HG02885 (cell line): ENCODE results near the gene ARPC1B.
"Not testable (repeated sequence)": the region's sequence is repeated elsewhere in the genome, so short reads cannot be mapped to it uniquely, and the experiment has no call there.

Source experiments
- ATAC-seq: cut with Tn5 transposase; IDR thresholded peaks from one replicate; pipeline ENCODE4 v1.9.1; 2021; ENCODE audit warnings: mild to moderate bottlenecking; ENCODE audit not compliant: unreplicated experiment, poor library complexity

Gene ARPC1B

GRCh38 chr7:99366646-99367045, 7.9 kb upstream of the ARPC1B start:
- no peak for ATAC-seq

- no peak for ATAC-seq
Measured at GRCh38 chr7:99368750-99369389, 5.7 kb upstream of the ARPC1B start.

- no peak for ATAC-seq
Measured at GRCh38 chr7:99369767-99370391, 4.7 kb upstream of the ARPC1B start.

DNA sequence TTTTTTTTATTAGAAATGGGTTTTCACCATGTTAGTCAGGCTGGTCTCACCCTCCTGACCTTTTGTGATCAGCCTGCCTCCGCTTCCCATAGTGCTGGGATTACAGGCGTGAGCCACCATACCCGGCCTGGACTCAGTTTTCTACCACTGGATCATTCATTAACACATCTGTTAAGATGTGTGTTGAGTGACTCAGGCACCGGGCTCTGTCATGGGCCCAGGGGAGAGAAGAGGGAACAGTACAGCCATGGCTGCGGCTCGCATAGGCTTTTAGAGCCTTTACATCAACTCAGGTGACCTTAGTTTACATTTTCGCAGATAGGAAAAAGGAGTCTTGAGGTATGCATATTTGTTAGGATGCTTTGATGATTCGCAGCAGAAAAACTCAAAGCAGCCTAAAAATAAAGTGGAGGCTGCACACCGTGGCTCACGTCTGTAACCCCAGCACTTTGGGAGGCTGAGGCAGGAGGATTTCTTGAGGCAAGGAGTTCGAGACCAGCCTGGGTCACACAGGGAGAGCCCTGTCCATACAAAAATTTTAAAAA, 3.1 kb upstream of the ARPC1B start:
- no peak for ATAC-seq

DNA sequence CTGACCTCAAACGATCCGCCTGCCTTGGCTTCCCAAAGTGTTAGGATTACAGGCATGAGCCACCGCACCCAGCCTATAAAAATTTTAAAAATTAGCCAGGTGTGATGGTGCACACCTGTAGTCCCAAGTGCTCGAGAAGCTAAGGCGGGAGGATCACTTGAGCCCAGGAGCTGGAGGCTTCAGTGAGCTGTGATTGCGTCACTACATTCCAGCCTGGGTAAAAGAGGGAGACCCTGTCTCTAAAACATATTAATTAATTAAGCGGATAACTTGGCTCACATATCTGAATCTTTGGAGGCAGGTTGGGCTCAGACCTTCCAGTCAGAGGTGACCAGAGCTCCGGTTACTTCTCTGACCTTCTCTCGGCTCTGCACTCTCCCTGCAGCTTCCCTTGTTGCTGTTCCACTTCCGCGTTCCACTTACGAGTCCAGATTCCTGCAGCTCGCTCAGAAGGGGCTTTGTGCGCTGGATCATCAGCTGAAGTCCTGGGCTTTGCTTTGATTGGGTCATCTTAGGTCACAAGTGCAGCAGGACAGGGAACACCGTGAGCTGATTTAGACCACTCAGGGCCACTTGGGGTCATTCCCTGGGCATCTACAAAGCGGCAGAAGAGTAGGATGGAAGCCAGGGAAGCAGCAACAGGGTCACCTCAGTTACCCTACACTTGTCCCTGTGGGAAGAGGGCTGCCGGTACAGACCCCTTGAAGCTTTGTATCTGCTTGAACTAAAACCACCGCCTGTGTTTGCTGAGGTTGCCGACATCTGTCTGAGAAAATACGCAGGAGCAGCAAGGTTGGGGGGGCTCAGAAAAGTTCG, 2.0 kb upstream of the ARPC1B start:
- ATAC-seq = no peak

DNA sequence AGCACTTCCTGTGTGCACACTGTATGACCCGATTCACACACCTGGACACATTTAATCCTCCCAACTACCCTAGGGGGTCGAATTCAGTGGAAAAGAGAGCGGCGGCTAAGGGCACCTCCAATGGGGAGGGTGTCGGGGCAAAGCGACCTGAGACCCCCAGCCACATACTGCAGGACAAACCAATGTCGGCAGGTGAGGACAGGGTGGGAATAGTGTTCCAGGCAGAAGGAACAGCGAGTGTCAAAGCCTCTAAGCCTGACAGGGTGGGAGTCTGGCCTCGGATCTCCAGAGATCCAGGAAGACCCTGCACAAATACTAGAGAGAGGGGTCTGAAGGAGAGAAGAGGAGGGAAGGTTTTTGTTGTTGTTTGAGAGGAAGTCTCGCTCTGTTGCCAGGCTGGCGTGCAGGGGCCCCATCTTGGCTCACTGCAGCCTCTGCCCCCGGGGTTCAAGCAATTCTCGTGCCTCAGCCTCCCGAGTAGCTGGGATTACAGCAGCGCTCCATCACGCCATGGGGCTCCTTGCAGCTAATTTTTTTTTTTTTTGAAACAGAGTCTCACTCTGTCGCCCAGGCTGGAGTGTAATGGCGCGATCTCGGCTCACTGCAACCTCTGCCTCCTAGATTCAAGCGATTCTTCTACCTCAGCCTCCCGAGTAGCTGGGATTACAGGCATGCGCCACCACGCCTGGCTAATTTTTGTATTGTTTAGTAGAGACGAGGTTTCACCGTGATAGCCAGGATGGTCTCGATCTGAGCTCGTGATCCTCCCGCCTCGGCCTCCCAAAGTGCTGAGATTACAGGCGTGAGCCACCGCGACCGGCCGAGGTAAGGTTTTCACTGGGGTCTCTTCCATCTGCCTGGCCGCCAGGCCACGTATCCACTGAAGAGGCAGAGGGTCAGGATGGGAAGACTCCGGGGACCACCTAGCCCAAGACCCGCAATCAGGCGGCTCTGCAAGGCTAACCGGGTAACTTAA, 1.2 kb upstream of the ARPC1B start:
- ATAC-seq = no peak

DNA sequence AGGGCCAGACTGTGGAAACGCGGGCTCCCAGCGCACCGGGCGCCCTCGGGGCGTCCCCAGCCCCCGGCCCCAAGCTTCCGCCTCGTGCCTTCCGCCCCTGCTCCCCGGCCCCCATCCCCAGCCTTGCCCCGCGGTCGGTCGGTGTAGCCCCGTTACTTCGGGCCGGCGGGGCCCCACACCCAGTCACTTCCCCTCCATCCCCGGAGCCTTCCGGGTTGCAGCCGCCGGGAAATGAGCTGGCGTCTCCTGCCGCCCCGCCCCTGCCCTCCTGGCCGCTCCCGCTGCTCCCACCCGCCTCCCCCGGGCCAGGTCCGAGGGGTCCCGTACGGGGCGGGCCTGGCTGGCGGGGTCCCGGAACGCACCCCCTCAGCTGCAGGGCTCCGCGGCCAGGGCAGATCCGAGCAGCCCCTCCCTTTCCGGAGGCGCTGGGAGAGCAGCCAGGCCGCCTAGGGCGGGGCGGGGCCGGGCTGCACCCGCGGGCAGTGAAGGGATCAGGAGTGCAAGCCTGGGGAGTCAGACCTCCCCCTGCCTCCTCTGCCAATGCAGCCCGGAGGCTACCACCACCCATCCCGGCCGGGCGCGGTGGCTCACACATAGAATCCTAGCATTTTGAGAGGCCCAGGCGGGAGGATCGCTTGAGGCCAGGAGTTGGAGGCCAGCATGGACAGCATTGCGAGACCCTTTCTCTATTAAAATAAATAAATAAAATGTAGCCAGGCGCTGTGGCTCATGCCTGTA, 709 bp downstream of the ARPC1B start:
- ATAC-seq = peak; percentile 50

DNA sequence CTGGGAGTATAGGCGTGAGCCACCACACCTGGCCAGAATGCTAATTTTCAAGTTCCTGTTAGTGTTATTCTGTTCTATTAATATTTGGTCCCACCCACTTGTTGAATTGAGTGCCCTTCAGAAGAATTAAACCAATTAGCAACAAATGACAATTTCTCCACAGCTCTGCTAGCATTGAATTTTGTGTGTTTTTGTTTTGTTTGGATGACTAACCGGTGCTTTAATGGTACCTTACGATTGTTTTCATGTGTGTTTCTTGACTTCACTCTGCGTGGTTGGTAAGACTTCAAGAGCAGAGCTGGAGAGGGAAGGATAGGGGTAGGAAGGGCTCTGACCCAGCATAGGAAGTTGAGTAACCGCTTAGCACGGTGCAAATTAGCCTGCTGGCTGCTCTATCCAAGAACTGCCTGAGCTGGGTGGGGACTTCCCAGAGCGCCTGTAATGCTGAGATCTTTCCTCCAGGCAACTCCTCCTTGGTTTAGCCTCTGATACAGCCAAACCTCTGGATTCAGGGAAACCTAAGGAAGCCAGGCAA, 4.6 kb downstream of the ARPC1B start:
- ATAC-seq = no peak

DNA sequence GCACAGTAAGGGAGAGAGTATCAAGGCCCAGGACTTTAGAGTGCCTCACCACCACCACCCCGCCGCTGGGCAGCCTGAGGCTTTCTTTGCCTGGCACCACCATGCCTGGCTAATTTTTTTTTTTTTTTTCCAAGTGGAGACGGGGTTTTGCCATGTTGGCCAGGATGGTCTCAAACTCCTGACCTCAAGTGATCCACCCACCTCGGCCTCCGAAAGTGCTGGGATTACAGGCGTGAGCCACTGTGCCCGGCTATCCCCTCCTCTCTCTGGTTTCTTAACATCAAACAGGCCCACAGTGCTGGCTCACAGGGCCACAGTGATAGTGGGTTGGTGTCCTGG, 5.1 kb downstream of the ARPC1B start:
- not testable (repeated sequence) for ATAC-seq

- peak; percentile 36 for ATAC-seq
Measured at GRCh38 chr7:99380032-99380822, 5.7 kb downstream of the ARPC1B start.

- peak; percentile 81 for ATAC-seq
Measured at GRCh38 chr7:99380823-99381663, 6.5 kb downstream of the ARPC1B start.

GRCh38 chr7:99381664-99382075, 7.1 kb downstream of the ARPC1B start:
- no peak for ATAC-seq

GRCh38 chr7:99383203-99383602, 8.7 kb downstream of the ARPC1B start:
- no peak for ATAC-seq

DNA sequence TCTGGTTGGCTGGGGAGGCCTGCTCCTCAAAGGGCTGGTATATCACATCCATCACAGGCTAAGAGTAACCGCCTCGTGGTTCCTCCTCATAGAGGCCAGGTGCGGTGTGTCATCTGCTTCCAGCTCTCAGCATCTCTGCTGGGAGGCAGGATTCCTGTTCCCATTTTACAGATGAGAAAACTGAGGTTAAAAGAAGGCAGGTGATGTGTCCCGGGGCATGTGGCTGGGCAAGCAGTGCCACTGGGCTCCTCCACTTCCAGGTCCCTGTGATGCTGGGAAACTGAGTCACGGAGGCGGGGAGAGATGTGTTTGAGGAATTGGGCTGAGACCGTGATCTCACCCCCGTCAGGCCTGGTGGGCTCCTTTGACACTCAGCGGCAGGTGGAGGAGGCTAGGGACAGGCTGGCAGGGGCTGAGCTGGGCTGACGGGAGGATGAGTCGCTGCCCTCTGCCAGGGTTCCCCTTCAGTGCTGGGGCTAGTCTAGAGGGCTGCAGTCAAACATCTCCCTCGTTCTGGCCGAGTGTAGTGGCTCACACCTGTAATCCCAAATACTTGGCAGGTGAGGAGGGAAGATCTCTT, 9.4 kb downstream of the ARPC1B start:
- ATAC-seq = no peak

DNA sequence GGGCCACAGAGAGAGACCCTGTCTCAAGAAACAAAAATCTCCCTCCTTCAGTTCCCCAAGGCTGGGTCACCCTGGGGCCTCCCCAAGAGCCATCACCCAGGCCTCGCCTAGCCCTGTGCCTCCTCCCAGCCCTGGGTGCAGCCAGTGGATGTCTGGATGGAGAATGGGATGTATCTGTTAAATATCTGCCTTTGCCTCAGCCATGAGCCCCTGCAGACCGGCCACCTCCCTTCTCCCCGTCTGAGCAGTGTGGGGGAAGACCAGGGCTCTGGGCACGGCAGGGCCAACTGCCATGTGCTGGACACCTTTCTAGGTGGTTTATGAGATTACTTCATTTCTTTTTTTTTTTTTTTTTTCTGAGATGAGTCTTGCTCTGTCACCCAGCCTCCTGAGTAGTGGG, 10.0 kb downstream of the ARPC1B start:
- no peak for ATAC-seq

- ATAC-seq = no peak
Measured at GRCh38 chr7:99385564-99385963, 11.0 kb downstream of the ARPC1B start.

- no peak for ATAC-seq
Measured at GRCh38 chr7:99386584-99387238, 12.2 kb downstream of the ARPC1B start.
